ENCODE measurements around the gene MOB3A. TPM values are rescaled to one million over a fixed set of nuclear protein-coding genes. Genes with fewer than 3 reads are reported as not detected.

The MOB3A gene
- total and polyA plus RNA-seq, 2 of the 13 experiments (the other 11 are each of a cell fraction or from before 2014, with no cell fraction given) = 3.5 to 17.8 TPM

DNA sequence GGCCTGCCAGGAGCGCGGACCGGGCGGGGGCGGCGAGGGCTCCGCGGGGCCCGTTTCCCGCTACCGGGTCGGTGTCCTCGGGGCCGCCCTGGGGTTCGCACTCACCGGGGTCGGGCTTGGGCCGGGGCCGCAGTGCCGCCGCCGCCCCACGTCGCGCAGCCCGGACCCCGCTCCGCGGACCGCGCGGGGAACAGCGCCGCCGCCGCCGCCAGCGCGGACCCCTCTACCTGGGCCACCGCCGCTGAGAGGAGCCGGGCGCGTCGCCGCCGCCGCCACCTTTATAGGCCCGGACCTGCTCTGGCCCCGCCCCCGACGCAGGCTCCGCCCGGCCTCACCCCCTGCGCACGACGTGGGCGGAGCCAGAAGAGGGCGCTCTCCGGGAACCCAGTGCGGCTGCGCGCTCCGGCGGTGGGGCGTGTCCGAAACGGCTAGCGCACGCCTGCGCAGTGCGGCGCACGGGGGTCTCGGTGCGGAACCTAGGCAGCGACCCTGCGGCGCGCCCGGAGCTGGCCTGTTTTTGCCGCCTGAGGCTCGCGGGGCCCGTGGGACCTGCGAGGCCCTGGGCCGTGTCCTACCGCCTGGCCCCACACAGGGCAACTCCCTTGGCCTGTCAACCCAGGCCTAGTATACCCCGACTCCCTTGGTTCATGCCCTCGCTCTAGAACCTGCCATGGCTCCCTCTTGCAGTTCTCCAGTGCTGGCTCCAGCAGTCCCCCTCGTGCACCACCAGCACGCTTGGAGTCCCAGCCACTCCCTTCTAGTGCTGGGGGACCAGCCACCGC lies 44.9 kb downstream of the MOB3A start, which contains the start of gene MKNK2 (continued):
- TF ChIP-seq, protein P1, sequence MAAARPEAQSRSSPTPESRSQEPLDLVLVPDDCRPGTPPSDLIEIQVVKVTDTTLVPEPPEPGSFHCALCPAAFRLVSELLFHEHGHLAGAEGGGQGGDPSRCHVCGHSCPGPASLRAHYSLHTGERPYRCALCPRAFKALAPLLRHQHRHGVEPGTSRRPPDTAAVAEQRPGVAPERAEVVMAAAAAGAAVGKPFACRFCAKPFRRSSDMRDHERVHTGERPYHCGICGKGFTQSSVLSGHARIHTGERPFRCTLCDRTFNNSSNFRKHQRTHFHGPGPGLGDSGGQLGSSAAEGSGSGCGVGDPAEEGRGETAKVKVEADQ (CRISPR knock-in tag; IDR thresholded peaks at IDR 0.05; ENCODE audit: borderline replicate concordance) = peak; percentile 70; the same call in 1 of the 2 replicates
- TF ChIP-seq NFE2 (CRISPR knock-in tag; IDR thresholded peaks at IDR 0.05) (no peak), ZMYM3 (CRISPR knock-in tag; IDR thresholded peaks at IDR 0.05) (peak; percentile 100), CBX1 (IDR thresholded peaks at IDR 0.05; ENCODE audit: low read depth) (peak; percentile 43), E2F5 (CRISPR knock-in tag; conservative IDR thresholded peaks at IDR 0.05) (no peak), HMGXB4 (CRISPR knock-in tag; IDR thresholded peaks at IDR 0.05; ENCODE audit: borderline replicate concordance in 1 of 2, low read depth in 1 of 2) (peak in 1 of 2 experiments; percentile 59; a peak in 1 of 4 replicates), RFX1 (IDR thresholded peaks at IDR 0.05) (no peak), ZNF607 (CRISPR knock-in tag; IDR thresholded peaks at IDR 0.05; ENCODE audit: borderline replicate concordance) (peak; percentile 59; the same call in 1 of the 2 replicates), SP140L (CRISPR knock-in tag; IDR thresholded peaks at IDR 0.05; ENCODE audit: borderline replicate concordance) (no peak), ZNF678 (CRISPR knock-in tag; IDR thresholded peaks at IDR 0.05) (0 out of 2 replicates have a peak, but pooled peaks have one; percentile 46), SP2 (CRISPR knock-in tag; IDR thresholded peaks at IDR 0.05) (0 out of 2 replicates have a peak, but pooled peaks have one; percentile 23), RXRA (CRISPR knock-in tag; IDR thresholded peaks at IDR 0.05) (peak; percentile 60; the same call in 1 of the 2 replicates), ZNF574 (CRISPR knock-in tag; IDR thresholded peaks at IDR 0.05) (peak; percentile 41), HIVEP1 (CRISPR knock-in tag; IDR thresholded peaks at IDR 0.05) (0 out of 2 replicates have a peak, but pooled peaks have one; percentile 30), ZNF432 (CRISPR knock-in tag; IDR thresholded peaks at IDR 0.05; ENCODE audit: borderline replicate concordance) (no peak), SRSF4 (IDR thresholded peaks at IDR 0.05; ENCODE audit: low read depth, low read length, poor library complexity, severe bottlenecking) (peak; percentile 52), ZMYM4 (CRISPR knock-in tag; IDR thresholded peaks at IDR 0.05) (peak; percentile 56), MIER3 (CRISPR knock-in tag; IDR thresholded peaks at IDR 0.05; ENCODE audit: borderline replicate concordance) (no peak)
- TF ChIP-seq, protein P2, sequence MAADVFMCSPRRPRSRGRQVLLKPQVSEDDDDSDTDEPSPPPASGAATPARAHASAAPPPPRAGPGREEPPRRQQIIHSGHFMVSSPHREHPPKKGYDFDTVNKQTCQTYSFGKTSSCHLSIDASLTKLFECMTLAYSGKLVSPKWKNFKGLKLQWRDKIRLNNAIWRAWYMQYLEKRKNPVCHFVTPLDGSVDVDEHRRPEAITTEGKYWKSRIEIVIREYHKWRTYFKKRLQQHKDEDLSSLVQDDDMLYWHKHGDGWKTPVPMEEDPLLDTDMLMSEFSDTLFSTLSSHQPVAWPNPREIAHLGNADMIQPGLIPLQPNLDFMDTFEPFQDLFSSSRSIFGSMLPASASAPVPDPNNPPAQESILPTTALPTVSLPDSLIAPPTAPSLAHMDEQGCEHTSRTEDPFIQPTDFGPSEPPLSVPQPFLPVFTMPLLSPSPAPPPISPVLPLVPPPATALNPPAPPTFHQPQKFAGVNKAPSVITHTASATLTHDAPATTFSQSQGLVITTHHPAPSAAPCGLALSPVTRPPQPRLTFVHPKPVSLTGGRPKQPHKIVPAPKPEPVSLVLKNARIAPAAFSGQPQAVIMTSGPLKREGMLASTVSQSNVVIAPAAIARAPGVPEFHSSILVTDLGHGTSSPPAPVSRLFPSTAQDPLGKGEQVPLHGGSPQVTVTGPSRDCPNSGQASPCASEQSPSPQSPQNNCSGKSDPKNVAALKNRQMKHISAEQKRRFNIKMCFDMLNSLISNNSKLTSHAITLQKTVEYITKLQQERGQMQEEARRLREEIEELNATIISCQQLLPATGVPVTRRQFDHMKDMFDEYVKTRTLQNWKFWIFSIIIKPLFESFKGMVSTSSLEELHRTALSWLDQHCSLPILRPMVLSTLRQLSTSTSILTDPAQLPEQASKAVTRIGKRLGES (CRISPR knock-in tag; IDR thresholded peaks at IDR 0.05; ENCODE audit: borderline replicate concordance) = 0 out of 2 replicates have a peak, but pooled peaks have one; percentile 16

All from HepG2 (cell line).